Activated CD4-positive, alpha-beta T cell treated with anti-CD3 and anti-CD28 coated beads for 48 hours (primary cell): Measurements from ENCODE around the gene LETM1.
A peak's percentile ranks its signal among the peaks of the same experiment; 100 is the strongest.

ENCODE experiments used
- DNase-seq: peaks from one replicate; pipeline ENCODE4 v3.0.0-alpha.2; 2020

The LETM1 gene

DNA sequence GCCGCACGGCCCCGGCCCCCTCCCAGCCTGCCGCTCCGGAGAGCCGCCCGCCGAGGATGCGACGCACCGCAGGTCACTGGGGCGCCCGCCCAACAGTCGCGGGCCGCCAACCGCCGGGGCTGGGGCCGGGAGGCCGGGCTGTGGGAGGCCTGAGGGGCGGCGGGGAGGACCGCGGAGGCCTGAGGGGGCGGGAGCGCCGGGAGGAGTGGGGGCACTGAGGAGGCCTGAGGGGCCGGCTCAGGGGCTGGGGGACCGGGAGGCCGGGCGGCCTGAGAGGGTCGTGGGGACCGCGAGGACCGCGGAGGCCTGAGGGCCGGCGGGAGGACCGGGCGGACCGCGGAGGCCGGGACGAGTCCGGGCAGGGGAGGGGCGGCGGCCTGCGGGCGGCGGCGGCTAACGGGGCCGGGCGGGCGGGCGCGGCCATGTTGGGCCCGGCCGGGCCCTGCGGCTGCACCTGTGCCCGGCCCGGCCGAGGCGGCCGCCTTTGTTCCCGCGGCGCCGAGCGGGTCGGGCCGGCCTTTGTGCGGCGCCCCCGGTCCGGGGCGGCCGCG, 15.6 kb upstream of the LETM1 start:
- DNase-seq = no peak

DNA sequence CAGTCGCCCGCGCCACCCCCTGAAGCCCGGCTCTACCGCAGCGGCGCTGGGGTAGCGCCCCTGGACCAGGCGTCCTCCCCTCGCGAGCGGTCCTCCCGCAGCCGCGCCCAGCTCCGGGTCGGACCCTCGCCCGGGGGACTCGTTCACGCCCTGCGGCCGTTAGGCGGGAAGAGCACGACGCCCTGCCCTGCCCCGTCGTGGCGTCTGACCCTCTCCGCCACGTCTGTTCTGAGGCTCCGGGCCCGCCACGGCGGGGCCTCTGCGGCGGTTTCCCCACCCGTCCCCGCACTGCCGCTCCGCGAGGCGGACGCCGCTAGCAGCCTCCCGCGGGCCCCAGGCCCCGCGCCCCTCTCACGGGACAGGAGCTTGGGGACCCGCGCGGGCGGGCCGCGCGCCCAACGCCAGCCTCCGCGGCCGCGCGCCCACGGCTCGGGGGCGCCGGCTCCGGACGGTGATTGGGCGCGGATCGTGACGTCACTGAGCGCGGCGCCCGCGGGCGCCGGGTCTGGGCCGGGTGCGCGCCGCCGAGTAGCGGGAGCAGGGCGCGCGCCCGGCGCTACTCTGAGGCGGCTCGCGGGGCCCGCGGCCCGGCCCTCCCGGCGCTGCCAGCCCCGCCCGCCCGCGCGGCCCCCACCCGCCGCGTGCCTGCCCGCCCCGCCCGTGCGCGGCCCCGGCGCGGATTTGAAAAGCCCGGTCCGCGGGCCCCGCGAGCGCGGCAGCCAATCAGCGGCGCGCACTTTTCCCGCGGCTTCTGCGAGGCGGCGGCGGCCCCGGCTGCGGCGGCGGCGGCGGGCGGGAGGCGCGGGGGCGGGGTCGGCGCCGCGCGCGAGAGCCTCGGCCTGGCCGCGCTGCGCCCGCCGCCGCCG, 14.9 kb upstream of the LETM1 start, which contains the start of gene NSD2:
TSS of gene NSD2 (plus strand) at position 816 of the 866 bp plus-strand sequence. CDS start 29,262 bp downstream, outside the sequence.
- DNase-seq = peak; percentile 93

DNA sequence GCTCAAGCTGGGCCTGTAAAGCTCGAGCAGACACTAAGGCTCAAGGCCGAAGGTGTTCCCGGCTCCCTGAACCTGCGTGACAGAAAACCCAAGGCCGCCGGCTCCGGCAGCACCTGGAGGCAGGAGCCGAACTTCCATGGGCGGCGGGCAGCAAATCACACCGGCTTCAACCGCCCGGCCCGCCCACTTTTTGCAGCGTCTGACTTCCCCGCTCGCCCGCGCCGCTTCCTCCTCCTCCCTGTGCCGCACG, 14.3 kb upstream of the LETM1 start:
- DNase-seq = peak; percentile 90

DNA sequence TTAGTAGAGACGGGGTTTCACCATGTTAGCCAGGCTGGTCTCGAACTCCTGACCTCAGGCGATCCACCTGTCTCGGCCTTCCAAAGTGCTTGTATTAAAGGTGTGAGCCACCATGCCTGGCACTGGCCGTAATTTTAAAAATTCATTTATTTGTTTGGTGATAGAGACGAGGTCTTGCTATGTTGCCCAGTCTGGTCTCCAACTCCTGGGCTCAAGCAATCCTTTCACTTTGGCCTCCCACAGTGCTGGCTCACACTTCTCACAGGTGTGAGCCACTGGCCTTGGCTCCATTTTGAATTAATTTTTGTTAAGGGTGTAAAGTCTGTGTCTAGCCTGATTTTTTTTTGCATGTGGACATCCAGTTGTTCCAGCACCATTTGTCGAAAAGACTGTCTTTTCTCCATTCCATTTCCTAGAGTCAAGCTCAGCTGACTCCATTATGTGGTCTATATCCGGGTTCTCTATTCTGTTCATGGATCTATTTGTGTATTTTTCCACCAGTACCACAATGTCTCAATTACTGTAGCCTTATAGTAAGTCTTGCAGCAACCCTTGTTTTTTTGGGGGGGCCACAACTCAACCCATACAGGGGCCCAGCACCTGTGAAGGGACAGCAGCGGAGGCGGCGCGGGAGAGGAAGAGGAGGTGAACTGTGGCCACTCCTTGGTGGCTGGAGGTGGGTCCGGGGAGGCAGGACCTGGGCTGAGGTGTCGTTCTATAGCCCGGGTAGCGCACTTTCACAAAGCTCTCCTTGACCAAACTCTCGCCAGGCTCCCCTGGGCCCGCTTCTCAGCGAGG, 13.8 kb upstream of the LETM1 start:
- DNase-seq = no peak

DNA sequence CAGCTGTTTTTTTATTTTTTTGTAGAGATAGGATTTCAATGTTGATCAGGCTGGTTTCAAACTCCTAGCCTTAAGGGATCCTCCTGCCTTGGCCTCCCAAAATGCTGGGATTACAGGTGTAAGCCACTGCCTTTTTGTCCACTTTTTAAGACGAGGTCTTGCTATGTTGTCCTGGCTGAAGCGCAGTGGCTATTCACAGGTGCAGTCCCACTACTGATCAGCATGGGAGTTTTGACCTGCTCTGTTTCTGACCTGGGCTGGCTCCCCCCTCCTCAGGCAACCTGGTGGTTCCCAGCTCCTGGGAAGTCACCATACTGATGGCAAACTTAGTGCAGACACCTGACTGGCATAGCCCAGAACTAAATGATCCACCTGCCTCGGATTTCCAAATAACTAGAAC, 13.0 kb upstream of the LETM1 start:
- no peak for DNase-seq

DNA sequence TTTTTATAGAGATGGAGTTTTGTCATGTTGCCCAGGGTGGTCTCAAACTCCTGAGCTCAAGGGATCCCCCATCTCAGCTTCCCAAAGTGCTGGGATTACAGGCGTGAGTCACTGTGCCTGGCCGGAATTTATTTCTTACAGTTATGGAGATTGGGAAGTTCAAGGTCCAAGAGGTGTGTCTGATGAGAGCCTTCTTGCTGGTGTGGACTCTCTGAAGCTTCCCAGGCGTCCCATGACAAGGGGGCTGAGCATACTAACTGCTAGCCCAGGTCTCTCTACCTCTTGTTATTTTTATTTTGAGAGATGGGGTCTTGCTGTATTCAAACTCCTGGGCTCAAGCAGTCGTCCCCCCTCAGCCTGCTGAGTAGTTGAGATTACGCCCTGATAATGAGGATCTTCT, 12.3 kb upstream of the LETM1 start:
- DNase-seq = no peak

DNA sequence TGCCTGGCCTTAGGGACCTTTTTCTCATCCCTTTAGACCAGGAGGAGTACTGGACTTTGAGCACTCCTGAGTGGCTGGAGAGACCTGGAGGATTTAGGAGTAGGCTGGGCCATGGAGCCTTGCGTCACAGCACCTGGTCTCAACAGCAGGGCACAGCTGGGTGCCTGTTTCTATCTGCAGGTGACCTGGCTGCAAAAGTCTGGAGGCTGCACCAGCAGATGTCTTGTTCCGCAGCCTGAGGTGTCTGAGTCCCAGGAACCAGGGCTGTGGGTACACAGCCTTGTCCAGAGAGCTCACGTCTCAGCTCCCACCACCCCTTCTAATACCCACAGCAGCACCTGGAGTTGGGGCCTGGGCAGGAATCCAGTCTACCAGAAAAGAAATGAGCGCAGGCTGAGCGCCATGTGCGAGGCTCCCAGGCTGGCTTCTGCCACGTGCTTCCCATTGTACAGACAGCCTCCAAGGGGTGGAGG, 10.3 kb upstream of the LETM1 start:
- no peak for DNase-seq

DNA sequence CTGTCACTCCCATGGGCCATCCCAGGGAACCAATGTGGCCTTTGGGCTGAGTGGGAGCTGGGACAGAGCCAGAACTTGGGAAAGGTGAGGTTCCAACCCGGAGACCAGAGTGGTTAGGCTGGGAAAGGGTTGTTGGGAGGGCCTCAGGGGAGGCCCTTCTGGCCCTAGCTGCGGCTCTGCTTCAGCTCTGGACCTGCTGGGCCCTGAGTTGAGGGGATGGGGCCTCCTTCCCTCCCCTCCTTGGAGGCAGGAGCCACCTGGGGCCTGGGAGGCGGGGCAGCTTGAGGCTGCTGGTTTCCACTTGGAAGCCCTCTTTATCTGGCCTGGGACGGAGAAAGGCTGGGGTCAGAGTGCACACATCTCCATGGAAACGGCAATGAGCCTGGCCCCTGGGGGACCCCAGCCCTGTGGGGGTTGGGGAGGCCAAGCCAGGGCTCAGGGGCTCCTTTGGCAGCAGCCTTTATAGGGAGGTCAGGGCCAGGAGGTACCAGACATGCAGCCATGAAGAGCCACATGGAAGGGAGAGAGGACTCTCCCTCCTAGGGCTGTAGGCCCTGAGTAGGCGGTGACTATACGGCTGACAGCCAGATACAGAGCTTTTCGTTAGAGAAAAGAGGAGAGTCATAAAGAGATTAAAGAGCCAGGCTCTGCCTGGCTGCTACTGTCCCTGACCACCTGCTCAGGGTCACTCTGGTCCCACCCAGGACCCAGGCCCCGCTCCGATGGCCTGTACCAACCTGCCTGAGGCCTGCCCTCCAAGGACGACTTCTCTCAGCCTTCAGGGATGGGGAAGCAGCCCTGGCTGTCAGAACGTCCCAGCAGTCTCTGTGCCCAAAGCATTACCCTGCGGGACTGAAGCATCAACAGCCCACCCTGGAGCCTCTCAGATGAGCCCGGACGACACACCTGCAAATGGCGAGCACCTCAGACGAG, 8.4 kb upstream of the LETM1 start:
- DNase-seq = no peak

DNA sequence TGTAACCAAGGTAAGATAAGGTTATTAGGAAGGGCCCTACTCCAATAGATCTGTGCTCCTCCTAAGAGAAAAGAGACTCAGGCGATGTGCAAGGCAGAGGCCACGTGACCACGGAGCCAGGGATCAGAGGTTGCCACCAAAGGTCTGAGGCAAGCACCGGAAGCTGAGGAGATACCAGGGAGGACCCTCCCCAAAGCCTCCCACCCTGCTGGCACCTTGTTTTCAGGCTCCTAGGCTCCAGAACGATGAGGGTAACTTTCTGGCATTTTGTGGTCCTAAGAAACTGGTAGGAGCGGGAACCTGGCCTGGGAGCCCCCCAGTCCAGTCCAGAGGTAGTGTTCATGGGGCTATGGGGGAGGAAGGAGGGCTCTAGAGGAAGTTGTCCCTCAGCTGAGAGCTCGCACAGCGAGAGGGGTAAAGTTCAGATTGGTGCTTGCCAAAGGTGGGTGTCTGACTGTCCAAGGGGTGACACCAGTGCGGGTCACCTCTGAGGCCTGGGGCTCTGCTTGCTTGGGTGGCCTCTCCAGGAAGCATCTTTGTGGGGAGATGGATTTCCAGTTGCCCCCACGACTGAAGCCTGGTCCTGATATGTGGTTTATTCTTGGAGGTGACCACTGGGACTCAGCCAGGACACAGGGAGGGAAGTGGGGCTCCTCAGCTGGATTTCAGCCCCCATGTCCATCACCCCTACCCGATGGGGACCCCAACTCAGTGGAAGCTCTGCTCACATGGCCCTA, 7.5 kb upstream of the LETM1 start:
- no peak for DNase-seq

DNA sequence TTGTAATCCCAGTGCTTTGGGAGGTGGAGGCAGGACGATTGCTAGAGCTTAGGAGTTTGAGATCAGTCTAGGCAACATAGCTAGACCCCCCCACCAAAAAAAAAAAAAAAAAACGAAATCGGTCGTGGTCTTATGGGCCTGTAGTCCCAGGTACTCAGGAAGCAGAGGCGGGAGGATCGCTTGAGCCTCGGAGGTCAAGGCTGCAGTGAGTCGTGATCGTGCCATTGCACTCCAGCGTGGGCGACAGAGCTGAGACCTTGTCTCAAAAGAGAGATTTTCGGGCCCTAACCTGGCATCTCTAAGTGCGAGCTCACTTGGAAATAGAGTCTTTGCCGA, 7.0 kb upstream of the LETM1 start:
- DNase-seq = no peak

DNA sequence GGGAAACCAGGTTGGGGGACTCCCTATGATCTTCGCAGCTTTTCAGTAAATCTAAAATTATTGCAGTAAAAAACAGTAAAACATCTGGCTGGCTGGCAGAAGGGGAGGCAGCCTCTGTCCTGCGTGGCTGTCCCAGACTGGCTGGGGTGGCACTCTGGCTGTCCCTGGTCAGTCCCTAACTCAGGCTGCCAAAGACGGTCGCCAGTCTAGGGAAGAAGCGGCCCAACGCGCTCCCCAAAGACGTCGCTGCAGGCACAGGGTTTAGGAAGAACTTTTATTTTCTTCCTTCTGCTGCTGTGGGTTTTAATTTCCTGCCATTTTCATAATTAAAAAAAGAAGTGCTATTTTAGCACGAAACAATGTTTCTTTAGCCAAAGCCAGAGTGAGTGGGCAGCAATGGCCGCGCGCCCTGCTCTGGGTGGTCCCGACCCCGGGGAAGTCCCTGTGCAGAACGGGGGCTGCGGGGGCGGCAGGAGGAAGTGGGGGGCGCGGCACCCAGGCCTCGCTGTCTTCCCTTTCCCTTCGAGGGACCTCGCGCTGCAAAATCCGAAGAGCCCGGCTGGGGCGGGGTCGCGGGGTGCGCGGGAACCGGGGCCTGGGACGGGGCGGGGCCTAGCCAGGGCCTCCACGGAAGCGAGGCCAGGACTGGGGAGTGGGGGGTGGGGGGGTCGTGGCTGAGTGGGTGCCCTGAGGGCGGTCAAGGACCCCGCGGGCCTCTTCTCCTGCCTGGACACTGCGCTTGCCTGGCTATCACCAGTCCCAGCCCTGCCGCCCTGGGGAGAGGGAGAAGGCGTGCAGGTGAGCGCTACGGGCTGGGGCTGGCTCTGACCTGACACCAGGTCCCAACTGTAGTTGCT, 6.3 kb upstream of the LETM1 start:
- DNase-seq = peak; percentile 48

DNA sequence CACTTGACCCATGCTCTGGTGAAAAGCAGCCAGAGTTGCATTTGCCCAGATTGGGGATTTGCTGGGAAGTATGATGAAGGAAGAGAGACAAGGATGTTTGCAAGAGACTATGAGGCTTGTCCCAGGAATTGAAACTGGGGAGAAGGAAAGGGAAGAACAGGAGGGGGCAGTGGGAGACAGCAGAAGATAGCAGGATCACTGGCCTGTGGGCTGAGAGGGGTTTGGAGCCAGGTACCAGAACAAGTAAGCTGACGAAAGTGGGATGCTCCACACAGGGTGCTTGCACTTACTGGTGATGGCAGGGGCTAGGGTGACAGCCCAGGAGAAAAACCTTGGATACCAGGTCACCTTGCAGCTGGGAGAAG, 3.4 kb upstream of the LETM1 start:
- no peak for DNase-seq

DNA sequence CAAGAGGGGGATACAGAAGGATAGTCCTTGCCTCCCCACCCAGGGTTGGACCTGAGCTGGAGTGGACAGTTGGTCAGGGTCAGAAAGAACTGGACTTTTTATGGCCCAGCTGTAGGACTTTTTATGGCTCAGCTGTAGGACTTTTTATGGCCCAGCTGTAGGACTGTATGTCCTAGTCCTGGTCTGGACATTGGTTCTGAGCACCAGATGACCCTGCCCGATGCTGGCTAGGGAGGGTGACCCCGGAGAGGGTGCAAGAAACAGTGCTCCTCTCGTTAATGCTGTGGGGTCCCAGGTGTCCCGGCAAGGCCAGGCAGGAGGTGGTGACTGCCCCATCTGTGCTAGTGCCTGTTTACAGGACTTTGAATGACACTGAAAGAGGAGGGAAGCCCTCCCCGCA, 2.0 kb upstream of the LETM1 start:
- no peak for DNase-seq

DNA sequence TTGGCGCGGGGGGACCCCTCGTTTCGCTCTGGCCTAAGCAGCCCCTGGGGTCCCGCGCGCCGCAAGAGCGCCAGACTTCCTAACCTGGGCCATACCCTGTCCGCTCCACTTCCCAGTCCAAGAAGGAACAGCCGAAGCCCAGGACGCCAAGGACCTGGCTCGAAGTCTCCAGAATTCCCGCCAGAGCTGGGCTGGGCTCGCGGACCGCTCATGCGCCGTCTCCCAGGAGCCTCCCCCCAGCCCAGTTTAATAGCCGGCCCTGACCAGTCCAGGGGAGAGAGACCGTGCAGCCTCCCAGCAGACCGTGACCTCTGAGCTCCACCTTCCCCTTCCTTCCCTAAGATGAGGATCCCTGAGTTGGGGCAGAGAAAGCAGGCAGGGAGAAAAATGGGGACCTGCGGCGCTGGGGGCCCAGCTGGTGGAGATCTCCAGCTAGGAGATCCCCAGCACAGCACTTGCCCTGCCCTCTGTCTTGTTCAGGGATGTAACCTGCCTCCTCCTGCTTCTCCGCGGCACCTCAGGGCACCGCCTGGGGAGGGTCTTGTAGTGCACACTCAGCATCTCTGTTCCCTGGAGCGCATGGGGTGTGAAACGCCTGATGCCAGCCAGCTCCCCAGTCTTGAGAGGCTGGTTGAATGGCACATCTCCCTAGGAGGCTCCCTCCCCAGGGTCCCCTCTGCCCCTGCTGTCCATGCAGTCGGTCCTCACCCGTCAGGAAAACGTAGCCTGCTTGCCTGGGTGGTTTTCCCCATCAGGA, 1.2 kb upstream of the LETM1 start:
- peak; percentile 20 for DNase-seq

DNA sequence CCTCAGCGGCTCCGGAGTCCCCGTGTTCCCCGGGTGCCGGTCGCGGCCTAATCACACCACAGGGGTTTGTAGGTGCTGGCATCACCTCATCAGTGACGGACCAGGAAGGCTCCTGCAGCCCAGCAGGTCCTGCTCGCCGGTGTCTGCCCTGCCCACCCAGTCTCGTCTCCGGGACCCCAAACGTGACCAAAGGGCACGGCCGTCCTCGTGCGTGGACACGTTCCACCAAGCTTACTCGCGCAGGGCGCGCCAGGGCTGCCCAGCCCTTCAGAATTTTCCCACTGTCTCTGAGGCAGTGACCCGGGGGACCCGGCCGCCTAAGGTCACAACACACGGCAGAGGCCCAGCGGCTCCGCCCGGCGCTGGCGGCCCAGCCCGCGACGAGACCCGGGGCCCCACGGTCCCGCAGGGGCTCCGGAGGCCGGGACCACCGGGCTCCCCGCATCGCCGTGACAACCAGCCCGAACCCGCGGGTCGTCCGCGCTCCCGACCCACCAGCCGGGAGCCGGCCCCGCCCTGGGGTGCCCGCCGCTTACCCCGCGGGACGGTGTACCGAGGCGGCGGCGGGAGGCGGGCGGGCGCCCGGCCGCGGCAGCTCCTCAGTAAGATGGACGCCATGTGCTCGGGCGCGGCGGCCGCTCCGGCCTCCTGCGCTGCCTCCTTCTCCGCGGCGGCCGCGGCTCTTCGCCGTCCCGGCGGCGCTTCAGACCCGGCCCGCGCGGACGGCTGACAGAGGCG, 454 bp downstream of the LETM1 start:
- peak; percentile 35 for DNase-seq

DNA sequence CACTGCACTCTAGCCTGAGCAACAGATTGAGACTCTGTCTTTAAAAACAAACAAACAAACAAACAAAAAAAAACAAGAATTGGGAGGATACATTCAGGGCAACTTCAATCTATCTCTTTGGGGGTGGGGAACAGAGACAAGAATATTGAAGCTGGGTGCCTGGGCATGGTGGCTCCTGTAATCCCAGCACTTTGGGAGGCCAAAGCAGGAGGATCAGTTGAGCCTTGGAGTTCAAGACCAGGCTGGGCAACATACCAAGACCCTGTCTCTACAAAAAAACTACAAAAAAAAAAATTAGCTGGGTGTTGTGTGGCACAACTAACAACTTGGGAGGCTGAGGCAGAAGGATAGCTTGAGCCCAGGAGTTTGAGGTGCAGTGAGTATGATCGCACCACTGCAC, 1.2 kb downstream of the LETM1 start:
- DNase-seq = no peak

DNA sequence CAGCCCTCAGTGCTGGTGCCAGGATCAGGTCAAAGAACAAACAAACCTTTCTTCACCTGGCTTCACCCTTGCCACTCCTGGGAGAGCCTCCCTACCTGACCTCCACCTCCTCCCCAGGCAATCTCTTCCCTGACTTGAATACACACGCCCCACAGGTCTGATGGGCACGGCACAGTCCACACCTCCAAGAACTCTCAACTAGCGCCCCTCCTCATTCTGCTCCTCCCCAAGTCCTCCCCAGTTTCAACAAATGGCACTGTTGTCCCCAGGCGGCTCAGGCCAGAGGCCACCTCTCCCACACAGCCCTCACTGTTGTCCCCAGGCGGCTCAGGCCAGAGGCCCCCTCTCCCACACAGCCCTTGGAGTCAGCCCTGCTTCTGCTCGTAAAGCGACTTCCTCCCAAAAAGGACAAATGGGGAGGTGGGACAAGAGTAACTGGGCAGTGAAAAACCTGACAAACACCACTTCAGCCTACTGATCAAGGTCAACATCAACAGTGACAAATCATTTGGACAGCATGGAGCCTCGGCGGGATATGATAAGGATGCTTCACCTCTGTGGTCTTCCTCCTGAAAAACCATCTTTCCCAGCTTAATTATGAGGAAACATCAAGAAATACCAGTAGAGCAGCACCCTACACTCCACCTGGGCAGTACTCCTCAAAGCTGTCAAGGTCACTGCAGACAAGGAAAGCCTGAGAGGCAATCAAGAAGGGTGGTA, 2.9 kb downstream of the LETM1 start:
- no peak for DNase-seq

DNA sequence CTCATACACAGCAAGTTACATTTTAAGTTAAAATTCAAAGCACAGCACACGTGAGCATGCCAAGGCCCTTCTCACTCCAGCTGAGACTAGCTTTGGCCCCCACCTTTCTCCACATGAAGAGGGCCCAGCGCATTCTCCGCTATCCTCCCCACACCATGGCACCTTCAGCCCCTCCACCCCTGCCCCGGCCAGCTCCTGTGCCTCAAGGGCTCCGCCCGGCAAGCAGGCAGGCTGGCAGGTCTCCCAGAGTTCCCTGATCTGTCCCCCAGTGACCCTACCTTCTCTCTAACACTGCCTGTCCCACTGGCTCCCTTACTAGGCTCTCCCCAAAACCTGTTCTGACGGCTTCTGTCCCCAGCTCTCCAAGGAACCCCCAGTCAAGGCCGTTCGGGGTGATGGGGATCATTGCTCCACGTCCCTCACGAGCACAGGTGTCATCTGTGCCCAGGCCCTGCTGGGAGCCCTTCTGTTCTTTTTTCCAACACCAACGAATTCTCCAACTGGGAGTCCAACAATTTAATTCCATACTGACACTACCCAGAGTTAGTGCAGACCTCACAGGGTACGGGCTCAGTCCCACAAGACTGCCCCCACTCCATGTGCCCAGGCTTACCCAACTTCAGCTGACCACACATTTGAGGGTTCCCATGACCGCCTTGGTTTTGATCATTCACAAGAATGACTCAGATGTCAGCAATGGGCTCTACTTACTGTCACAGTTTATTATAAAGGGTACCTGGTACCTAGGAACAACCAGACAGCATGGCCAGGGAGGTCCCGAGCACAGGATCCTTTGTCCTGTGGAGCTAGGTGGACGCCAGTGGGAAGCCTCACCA, 4.2 kb downstream of the LETM1 start:
- no peak for DNase-seq
